GM12878 (cell line): ENCODE data around the gene ZNF416. TPM values are rescaled to one million over a fixed set of nuclear protein-coding genes. Genes with fewer than 3 reads are reported as not detected.

Source experiments
- CBX5 ChIP-seq: sonication (generic); IDR thresholded peaks from 2 replicates; pipeline ENCODE4 v1.6.1; 2016; ENCODE audit warnings: low read depth, moderate library complexity, mild to moderate bottlenecking, inconsistent platforms
- GATAD2B ChIP-seq: fragments of 450-650 bp; conservative IDR thresholded peaks from 2 replicates; pipeline ENCODE4 v1.6.1; 2017; ENCODE audit warnings: low read depth, mild to moderate bottlenecking, moderate library complexity
- HCFC1 ChIP-seq: fragments of 150-350 bp; IDR thresholded peaks from 2 replicates; pipeline ENCODE4 v1.6.1; 2014; ENCODE audit warnings: low read length
- HDAC2 ChIP-seq: fragments of 200-600 bp; sonication (generic); IDR thresholded peaks from 2 replicates; pipeline ENCODE4 v1.6.1; 2017
- IKZF1 ChIP-seq: fragments of 450-650 bp; conservative IDR thresholded peaks from 2 replicates; pipeline ENCODE4 v1.6.1; 2017; ENCODE audit warnings: antibody characterized with exemption, mild to moderate bottlenecking
- IRF5 ChIP-seq: fragments of 450-650 bp; IDR thresholded peaks from 2 replicates; pipeline ENCODE4 v1.6.1; 2017; ENCODE audit warnings: borderline replicate concordance
- JUNB ChIP-seq: IDR thresholded peaks from 2 replicates; pipeline ENCODE4 v1.6.1; 2016; ENCODE audit warnings: antibody characterized with exemption, mild to moderate bottlenecking
- MEF2B ChIP-seq: fragments of 450-650 bp; IDR thresholded peaks from 2 replicates; pipeline ENCODE4 v1.6.1; 2018; ENCODE audit warnings: mild to moderate bottlenecking, moderate library complexity; ENCODE audit not compliant: partially characterized antibody, poor library complexity, severe bottlenecking
- MTA2 ChIP-seq: fragments of 450-650 bp; IDR thresholded peaks from 2 replicates; pipeline ENCODE4 v1.6.1; 2016; ENCODE audit warnings: low read depth, mild to moderate bottlenecking, moderate library complexity
- NR2C1 ChIP-seq: fragments of 450-650 bp; IDR thresholded peaks from 2 replicates; pipeline ENCODE4 v1.6.1; 2017; ENCODE audit warnings: antibody characterized with exemption, mild to moderate bottlenecking, moderate library complexity
- NR2F1 ChIP-seq: fragments of 450-650 bp; conservative IDR thresholded peaks from 2 replicates; pipeline ENCODE4 v1.6.1; 2017; ENCODE audit warnings: mild to moderate bottlenecking
- SP1 ChIP-seq: IDR thresholded peaks from one replicate; pipeline ENCODE4 v1.6.1; 2011; ENCODE audit warnings: low read depth, low read length
- TARDBP ChIP-seq: IDR thresholded peaks from 2 replicates; pipeline ENCODE4 v1.6.1; 2016; ENCODE audit warnings: borderline replicate concordance
- TCF7 ChIP-seq: IDR thresholded peaks from 2 replicates; pipeline ENCODE4 v1.6.1; 2014; ENCODE audit warnings: antibody characterized with exemption, borderline replicate concordance
- USF1 ChIP-seq: IDR thresholded peaks from 2 replicates; pipeline ENCODE4 v1.6.1; 2011; ENCODE audit warnings: borderline replicate concordance, low read depth, mild to moderate bottlenecking, moderate library complexity, mixed read lengths, low read length; ENCODE audit not compliant: insufficient read depth; ENCODE audit errors: extremely low read length
- YY1 ChIP-seq: IDR thresholded peaks from 2 replicates; pipeline ENCODE4 v1.6.1; 2011; ENCODE audit warnings: low read depth, mild to moderate bottlenecking, low read length
- ZBTB11 ChIP-seq: fragments of 450-650 bp; formaldehyde crosslinking; IDR thresholded peaks from 2 replicates; pipeline ENCODE4 v1.5.0; 2022; ENCODE audit warnings: mild to moderate bottlenecking, missing genetic modification characterization
- ZNF687 ChIP-seq: fragments of 450-650 bp; IDR thresholded peaks from 2 replicates; pipeline ENCODE4 v1.6.1; 2017; ENCODE audit warnings: mild to moderate bottlenecking, moderate library complexity
- polyA plus RNA-seq, 11 experiments: library from polyadenylated mRNA; depleted of rRNA in 4 of 11; unstranded in 6 of 11; stranded (reverse) in 5 of 11; fragments of >200 nt; fragmentation: Nextera tagmentation in 4 of 11; fragmentation: Illumina TruSeq in 1 of 11; extraction: Ambion mirVana in 4 of 11; extraction: Trizol in 1 of 11; gene quantifications; 1 replicate in 1 of 11; 2 replicates in 10 of 11; pipeline versions ENCODE4 v1.2.1 to v1.2.3, GENCODE V29; 2011 to 2016; ENCODE audit warnings: inconsistent platforms in 2 of 11, missing spikeins in 2 of 11, low read depth in 1 of 11
- total RNA-seq, 4 experiments: library from RNA; depleted of rRNA in 3 of 4; stranded (reverse); fragments of >200 nt in 3 of 4; fragmentation: Illumina TruSeq in 1 of 4; extraction: Trizol in 1 of 4; gene quantifications; 2 replicates each; pipeline versions ENCODE4 v1.2.1 to v1.2.3, GENCODE V29; 2013 to 2021

Gene ZNF416
- total and polyA plus RNA-seq, 10 of the 15 experiments (the other 5 are each of a cell fraction or from before 2014, with no cell fraction given): 1.2 to 5.4 (median 4.7) TPM

GRCh38 chr19:57613941-57614743, 35.4 kb upstream of the ZNF416 start, which contains the start of gene ZNF134 (continued):
- TF ChIP-seq HCFC1 (peak; percentile 89), GATAD2B (peak; percentile 68; the same call in 1 of the 2 replicates), HDAC2 (no peak), TARDBP (no peak), MTA2 (no peak), NR2C1 (peak; percentile 31; the same call in 1 of the 2 replicates), YY1 (peak; percentile 94), IKZF1 (peak; percentile 73), ZBTB11 (CRISPR knock-in tag) (peak; percentile 28; the same call in 1 of the 2 replicates), JUNB (no peak), MEF2B (peak; percentile 38), IRF5 (no peak), USF1 (no peak), ZNF687 (no peak), NR2F1 (peak; percentile 24; the same call in 1 of the 2 replicates), TCF7 (no peak), SP1 (peak; percentile 43), CBX5 (0 out of 2 replicates have a peak, but pooled peaks have one; percentile 30)
